HG03457 (cell line): ENCODE measurements around the gene GPR146.
"Not testable (repeated sequence)": the region's sequence is repeated elsewhere in the genome, so short reads cannot be mapped to it uniquely, and the experiment has no call there.

Experiments
- ATAC-seq: cut with Tn5 transposase; IDR thresholded peaks from one replicate; pipeline ENCODE4 v1.9.1; 2021; ENCODE audit warnings: moderate number of reproducible peaks; ENCODE audit not compliant: unreplicated experiment

The GPR146 gene

DNA sequence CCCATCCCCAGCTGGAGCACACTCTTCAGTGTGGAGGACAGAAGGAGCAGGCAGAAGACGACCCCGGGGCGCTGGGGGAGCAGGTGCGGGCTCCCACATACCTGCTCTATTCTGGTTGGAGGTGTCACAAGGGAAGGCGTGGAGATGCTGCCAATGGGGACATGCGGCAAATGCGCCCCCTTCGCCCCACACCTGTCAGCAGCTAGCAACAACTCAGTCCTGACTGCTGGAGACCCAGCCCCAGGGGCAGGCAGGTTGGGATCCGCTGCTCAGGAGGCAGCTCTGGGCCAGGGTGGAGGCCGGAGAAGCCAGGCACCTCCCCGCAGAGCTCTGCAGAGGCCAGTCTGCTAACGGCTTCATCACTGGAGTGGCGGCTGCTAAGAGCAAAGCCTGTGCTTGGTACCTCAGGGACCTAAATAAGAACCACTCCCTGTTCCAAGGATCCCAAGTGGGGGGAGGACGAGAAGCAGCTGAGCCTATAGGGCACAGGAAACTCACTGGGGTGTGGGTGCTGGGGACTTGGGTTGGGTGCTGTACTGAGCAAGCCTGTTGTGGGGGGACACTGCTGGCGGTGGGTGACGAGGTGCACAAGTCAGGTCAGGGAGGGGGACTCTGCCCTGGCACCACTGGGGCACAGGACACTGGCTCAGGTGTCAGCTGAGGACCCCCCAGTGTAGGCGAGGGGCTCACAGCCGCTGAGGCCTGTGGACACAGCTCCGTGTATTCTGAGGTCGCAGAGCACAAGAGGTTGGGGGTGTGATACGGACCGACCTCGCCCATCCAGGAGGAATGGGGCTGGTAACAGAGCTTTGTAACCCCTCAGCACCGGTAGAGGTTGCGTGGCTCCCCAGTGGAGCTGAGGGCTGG, 19.2 kb upstream of the GPR146 start:
- ATAC-seq = no peak

DNA sequence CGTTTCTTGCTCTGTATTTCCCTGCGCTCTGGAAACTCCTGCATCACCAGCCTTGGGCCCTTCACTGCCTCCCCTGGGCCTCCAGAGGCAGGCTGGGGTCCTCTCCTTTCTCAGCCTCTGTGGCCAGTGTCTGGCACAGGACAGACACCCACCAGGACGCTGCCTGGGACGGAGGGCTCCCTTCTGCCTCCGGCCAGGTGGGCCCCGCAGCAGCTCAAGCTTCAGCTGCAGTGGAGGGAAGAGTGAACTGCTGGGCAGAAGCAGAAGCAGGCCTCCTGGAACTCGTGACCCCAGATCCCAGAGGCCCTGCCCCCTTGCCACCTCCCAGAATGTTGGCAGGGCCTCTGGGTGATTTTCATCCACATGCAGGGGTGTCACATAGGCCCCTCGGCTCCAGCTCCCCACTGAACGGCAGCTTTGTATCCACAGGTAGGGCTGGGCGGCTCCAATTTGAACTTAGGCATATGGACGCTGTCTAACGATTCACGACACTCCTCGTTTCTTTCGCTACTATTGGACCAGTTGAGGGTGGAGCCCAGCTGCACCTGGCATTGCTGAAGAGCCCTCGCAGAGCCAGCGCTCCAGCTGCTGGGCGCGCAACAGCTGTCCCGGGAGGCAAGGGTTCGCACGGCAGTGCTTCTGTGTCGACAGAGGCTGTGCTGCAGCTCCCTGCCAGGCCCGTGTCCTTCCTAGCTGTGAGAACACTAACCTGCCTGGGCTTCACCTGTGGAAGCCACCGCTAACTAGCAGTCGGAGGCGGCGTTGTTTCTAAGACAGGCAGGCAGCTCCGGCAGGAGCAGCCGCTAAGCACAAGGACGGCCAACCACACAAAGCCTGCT, 18.4 kb upstream of the GPR146 start:
- no peak for ATAC-seq

DNA sequence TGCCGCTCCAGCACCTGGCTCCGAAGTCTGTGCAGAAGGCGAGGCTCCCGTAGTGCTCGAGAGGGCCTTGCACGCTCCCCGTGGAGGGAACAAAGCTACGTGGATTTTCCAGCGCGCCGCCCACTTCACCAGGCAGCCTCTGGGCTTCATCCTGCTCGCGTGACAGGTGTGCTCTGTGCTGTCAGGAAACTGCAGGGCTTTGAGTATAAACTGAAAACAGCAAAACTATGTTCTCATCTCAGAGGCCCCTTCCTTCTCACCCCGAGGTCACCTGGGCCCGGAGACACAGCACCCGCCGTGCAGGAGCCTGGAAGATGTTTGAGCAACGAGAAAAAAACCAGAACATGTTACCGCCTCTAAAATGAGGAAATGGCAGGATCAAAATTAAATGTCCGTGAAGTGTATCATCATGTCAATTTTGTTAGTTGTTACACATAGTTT, 17.6 kb upstream of the GPR146 start:
- no peak for ATAC-seq

DNA sequence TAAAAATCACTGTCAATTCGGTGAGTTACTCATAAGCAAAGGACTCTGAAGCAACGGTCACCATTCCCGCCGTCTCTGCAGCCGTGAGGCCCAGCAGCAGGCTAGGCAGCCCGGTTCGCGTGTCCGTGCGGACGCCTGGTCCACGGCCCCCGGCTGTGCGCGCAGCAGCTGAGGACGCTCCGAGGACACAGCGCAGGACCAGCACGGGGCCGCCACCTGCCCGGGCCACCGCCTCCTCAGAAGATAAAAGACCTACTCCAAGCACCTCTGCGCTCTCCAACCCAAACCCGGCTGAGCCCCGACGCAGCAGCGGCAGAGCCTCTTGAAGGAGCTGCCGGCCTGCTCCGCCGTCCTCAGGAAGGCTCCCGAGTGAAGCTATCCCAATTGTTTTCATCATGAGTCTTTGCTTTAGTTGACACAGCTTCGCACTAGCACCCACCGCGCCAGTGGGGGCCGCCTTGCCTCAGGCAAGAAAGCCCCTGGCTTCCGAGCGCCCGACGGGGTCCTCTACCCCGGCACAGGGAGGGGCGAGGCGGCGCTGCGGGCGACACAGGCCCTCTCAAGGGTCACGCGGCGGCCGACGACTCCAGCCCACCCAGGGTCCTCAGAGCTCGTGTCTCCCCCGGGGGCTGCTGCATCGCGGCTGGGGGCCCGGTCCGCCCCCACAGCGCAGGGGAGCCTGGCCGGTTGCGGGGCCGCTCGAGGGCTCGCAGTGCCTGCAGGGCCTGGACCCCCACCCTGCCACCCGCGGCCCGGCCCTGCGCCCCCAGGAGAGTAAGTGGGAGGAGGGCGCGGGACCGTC, 16.9 kb upstream of the GPR146 start:
- no peak for ATAC-seq

DNA sequence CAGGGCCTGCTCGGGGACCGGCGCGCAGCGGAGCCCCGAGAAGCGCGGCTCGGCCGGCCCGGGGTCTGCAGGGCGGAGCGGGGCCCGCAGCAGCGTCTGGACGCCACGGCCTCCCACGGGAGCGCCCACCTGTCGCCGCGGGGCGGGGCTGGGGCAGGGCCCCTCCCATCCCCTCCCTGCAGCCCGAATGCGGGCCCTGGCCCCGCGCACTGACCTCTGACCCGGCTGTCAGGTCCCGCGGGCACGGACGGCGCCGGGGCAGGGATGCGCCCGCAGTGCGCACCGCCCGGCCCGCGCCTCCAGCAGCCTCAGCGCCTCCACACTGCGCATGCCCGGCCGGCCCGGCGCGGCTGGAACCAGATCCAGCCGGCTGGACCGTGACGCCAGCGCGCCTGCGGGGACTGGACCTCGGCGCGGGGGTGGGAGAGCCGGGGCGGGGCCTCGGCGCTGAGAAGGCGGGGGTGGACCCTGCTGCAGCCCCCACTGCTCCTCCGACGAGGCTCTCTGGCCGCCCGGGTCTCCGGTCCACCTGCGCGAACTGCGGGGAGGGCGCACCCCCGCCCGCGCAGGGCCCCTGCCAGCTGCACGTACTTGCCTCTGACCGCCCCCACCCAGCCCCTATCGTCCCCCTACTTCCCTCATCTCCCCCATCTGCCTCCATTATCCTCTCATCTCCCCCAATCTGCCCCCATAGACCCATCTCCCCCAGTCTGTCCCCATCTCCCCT, 16.1 kb upstream of the GPR146 start:
- ATAC-seq = peak; percentile 51

DNA sequence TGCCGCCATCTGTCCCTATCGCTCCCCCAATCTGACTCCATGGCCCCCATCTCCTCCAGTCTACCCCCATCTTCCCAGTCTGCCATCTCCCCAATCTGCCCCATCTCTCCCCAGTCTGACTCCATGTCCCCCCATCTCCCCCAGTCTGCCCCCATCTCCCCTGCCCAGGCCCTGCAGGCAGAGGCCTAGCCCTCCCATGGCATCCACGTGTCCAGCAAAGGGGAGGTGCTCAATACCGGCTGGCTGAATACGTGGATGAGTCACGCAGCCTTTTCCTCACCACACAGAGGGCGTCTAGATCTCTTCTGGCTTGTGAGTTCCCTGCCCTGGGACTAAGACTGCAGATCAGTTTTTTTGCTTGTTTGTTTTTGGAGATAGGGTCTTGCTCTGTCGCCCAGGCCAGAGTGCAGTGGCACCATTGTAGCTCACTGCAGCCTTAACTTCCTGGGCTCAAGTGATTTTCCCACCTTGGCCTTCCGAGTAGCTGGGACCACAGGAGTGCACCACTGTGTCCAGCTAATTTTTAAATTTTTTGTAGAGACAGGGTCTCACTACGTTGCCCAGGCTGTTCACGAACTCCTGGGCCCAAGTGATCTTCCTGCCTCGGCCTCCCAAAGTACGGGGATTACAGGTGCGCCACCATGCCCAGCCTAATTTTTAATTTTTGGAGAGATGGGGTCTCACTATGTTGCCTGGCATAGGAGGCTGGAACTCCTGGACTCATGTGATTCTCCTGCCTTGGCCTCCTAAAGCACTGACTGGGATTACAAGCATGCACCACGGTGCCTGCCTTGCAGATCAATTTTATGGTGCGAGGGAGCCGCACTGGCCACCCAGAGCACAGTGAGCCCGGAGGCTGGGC, 15.3 kb upstream of the GPR146 start:
- ATAC-seq = no peak

DNA sequence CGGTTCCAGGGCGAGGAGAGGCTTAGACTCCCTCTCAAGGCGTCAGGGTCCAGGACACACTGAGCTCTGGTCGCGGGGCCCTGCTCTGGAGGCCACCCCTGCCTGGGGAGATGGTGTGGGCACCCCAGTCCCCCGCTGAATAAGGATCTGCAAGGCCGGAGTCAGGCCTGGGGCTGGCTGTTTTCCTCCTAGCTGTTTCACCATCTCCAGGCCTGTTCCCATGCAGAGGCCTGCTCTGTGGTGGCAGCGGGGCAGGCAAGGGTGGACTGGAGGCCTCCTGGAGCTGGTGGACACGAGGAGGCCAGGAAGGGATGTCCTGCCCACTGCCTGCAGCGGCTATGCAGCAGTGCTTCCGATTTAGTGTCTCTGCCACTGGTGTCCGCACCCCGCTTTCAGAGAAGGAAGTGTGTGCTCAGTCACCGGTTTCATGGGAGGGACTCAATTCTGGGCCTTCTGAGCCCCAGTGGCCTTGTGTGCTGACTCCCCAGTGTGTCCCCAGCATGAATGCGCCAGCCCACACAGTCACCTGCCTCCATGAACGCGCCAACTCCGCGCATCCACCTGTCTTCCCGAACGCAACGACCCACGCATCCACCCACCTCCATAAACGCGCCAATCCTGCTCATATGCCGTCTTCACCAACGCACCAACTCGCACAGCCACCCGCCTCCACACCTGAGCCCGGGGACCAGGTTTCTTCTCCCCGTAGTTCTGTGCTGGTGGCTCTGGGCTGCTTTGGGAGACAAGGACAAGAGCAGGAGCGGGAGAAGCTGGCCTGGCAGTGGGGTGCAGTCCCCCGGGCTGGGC, 14.5 kb upstream of the GPR146 start:
- ATAC-seq = no peak

DNA sequence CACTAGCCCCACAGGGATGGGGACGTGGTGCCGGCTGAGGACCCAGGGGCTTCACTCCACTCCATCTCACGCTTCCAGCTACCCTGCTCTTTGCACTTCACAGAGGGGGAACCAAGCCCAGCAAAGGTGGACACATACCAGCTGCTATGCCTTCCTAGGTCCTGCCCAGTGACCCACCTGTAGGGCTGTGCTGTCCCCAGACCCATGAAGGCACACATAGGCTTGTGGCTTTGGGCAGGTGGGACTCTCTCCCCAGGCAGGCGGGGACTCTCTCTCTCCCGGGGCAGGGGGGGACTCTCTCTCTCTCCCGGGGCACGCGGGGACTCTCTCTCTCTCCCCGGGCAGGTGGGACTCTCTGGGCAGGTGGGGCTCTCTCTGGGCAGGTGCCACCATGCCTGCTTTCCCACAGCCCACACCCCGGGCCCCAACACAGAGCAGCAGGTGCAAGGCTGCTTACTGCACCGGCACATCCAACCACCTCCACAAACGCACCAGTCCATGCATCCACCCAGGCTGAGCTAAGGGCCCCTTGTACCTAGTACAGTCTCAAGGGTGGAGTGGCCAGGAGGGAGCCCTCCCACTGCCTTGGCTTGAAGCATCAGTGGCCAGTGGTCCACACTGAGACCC, 13.8 kb upstream of the GPR146 start:
- ATAC-seq = no peak

DNA sequence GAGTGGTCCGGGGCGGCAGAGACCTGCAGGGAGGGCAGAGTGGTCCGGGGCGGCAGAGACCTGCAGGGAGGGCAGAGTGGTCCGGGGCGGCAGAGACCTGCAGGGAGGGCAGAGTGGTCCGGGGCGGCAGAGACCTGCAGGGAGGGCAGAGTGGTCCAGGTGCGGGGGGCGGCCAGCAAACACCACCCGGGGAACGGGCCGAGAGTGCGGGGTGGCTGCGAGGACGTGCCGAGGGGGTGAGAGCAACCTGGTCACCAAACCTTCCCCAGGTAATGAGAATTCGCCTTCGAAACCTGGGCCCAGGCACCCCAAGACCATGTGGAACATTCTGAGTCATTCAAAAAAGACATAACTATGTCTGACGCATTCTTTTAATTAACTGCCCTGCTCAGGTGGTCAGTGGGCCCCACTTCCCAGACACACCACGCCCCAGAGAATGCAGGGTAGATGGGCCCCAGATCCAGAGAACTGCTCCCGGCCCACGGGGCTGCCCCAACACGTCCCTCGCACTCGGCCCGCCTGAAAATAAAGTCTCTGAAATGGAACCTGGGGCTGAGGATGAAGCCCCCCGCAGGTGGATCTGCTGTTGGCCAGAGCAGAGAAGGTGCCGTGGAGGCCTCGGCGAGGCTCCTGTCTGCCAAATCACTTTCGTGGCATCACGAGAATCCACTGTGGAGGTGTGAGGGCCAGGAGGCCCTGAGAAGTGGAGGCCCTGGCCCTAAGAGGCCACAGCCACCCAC, 12.5 kb upstream of the GPR146 start:
- ATAC-seq = no peak

DNA sequence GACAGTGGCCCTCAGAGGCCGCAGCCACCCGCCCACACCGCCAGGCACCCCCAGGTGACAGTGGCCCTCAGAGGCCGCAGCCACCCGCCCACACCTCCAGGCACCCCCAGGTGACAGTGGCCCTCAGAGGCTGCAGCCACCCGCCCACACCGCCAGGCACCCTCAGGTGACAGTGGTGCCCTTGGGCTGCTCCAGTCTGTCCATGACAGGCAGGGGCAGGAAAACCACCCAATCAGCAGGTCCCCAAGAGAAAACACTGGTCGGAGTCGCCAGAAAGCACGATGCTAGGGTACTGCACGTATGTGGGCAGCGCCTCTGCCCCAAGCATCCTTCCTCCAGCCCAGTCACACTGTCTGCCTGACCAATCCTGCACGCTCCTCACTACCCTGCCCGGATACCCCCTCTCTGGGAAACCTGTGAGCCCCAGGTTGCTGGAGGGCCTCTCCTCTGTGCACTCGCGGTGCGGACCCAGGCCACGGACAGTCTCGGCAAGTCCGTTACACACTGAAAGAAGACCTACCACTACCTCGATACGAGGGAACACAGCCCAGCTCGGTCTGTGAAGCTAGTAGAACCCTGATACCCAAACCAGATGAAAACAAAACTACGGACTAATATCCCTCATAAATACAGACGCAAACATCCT, 11.7 kb upstream of the GPR146 start:
- ATAC-seq = no peak

DNA sequence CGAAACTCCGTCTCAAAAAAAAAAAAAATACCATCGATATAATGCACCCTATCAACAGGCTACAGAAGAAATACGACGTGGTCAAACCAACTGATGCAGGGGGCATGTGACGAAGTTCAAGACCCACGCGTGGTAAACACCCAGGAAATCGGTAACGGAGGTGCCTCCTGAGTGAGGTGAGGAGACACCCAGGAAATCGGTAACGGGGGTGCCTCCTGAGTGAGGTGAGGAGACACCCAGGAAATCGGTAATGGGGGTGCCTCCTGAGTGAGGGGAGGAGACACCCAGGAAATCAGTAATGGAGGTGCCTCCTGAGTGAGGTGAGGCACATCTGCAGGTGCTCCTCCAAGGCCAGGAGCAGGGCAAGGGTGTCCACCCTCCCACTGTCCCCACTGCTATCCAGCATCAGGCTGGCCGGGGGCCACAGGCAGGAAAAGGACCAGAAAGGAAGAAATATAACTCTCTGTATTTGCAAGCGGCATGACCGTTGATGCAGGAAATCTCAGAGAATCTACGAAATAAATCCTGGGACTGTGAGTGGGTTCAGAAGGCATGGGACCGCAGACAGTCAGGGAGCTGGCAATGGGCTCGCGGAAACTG, 10.7 kb upstream of the GPR146 start:
- no peak for ATAC-seq

DNA sequence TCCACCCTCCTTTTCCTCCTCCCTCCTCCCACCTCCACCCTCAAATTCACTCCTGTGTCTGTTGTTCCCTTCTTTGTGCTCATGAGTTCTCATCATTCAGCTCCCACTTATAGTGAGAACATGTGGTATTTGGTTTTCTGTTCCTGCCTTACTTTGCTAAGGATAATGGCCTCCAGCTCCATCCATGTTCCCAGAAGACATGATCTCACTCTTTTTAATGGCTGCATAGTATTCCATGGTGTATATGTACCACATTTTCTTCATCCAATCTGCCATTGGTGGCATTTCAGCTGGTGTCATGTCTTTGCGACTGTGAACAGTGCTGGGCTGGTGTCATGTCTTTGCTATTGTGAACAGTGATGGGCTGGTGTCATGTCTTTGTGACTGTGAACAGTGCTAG, 9.6 kb upstream of the GPR146 start:
- not testable (repeated sequence) for ATAC-seq

DNA sequence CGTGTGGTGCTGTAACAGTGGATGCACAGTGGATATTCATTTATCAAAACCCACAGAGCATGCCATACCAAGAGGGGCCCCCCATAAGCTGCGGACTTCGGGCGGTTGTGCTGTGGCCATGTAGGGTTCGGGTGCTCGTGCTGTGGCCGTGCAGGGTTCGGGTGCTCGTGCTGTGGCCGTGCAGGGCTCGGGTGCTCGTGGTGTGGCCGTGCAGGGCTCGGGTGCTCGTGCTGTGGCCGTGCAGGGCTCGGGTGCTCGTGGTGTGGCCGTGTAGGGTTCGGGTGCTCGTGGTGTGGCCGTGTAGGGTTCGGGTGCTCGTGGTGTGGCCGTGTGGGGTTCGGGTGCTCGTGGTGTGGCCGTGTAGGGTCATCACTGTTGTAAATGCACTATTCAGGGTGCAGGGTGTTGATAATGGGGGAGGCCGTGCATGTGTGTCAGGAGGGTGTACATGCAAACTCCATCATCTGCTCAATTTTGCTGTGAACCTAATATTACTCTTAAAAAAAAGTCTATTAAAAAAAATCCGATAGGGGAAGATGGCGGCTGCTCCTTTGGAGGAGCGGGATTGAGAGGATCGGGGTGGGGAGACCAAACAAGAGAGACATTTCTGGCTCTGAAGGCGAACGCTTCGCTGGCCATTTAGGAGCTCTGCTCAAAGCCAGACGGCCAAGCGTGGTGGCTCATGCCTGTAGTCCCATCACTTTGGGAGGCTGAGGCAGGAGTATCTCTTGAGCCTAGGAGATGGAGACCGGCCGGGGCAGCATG, 8.0 kb upstream of the GPR146 start:
- not testable (repeated sequence) for ATAC-seq

DNA sequence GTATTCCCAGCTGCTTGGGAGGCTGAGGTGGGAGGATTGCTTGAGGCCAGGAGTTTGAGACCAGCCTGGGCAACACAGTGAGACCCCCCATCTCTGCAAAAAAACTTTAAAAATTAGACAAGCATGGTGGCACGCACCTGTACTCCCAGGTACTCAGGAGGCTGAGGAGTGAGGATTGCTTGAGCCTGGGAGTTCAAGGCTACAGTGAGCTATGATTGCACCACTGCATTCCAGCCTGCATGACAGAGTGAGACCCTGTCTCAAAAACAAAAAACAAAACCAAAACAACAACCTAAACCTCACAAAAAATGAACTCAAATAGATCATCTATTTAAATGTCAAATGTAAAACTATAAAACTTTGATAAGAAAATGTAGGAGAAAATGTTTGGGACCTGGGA, 4.1 kb upstream of the GPR146 start:
- ATAC-seq = not testable (repeated sequence)

DNA sequence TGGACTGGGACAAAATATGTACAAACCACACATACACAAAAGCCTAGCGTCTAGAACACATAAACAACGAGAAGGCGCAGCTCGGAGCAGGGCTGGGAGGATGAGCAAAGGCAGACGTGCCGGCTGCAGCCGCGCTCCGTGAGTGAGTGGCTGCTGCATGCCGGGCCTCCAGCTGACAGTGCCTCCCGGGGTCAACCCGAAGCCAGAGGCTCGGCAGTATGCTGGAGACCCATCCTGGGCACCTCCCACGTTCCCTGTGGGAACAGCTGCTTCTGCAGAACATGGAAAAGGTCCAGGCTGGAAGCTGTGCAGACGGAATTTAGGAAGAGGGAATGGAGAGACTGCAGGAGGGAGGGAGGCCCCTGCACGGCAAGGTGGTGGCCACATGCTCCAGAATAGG, 3.6 kb upstream of the GPR146 start:
- no peak for ATAC-seq
